DOHH2 (cell line): ENCODE measurements around the gene CYP46A1.

Experiments
- H3F3A ChIP-seq: fragments of 200-600 bp; sonication (generic), shearing (Covaris generic); 2 replicates; pipeline ENCODE4 v1.6.0; 2016; ENCODE audit warnings: antibody characterized with exemption, mild to moderate bottlenecking; ENCODE audit not compliant: control insufficient read depth, insufficient read depth
- H3K27ac ChIP-seq: fragments of 200-600 bp; sonication (generic); 2 replicates; pipeline ENCODE4 v1.5.1; 2014; ENCODE audit warnings: low read depth, mild to moderate bottlenecking, low read length, moderate library complexity
- H3K27me3 ChIP-seq: fragments of 200-600 bp; sonication (generic); 2 replicates; pipeline ENCODE4 v1.6.1; 2014; ENCODE audit warnings: mild to moderate bottlenecking, low read length, mixed read lengths; ENCODE audit not compliant: control insufficient read depth
- H3K36me3 ChIP-seq: fragments of 200-600 bp; sonication (generic); 2 replicates; pipeline ENCODE4 v1.6.1; 2014; ENCODE audit warnings: mild to moderate bottlenecking, low read length, moderate library complexity, mixed read lengths; ENCODE audit not compliant: control insufficient read depth
- H3K4me1 ChIP-seq: fragments of 200-600 bp; sonication (generic); 2 replicates; pipeline ENCODE4 v1.6.1; 2014; ENCODE audit warnings: mild to moderate bottlenecking, low read length, mixed read lengths; ENCODE audit not compliant: control insufficient read depth
- H3K4me2 ChIP-seq: fragments of 200-600 bp; sonication (generic); 2 replicates; pipeline ENCODE4 v1.6.0; 2014; ENCODE audit warnings: mild to moderate bottlenecking, low read length, moderate library complexity
- H3K4me3 ChIP-seq: fragments of 200-600 bp; sonication (generic); 2 replicates; pipeline ENCODE4 v1.5.1; 2014; ENCODE audit warnings: mild to moderate bottlenecking, low read length, mixed read lengths
- H3K79me2 ChIP-seq: fragments of 200-600 bp; sonication (generic); 2 replicates; pipeline ENCODE4 v1.6.1; 2014; ENCODE audit warnings: mild to moderate bottlenecking, low read length, mixed read lengths; ENCODE audit not compliant: control insufficient read depth
- H3K9me2 ChIP-seq: fragments of 200-600 bp; sonication (generic); replicated peaks from 2 replicates; pipeline ENCODE4 v1.6.1; 2014; ENCODE audit warnings: mild to moderate bottlenecking, low read length, mixed read lengths; ENCODE audit not compliant: control insufficient read depth
- H3K9me3 ChIP-seq: fragments of 200-600 bp; sonication (generic); 2 replicates; pipeline ENCODE4 v1.6.1; 2014; ENCODE audit warnings: antibody characterized with exemption, low read length, mixed read lengths; ENCODE audit not compliant: control insufficient read depth, insufficient read depth
- H4K20me1 ChIP-seq: fragments of 200-600 bp; sonication (generic); 2 replicates; pipeline ENCODE4 v1.6.0; 2014; ENCODE audit warnings: low read depth, mild to moderate bottlenecking, antibody characterized with exemption, low read length, moderate library complexity; ENCODE audit not compliant: control insufficient read depth, insufficient read depth
- EZH2phosphoT487 ChIP-seq: fragments of 200-600 bp; sonication (generic); IDR thresholded peaks from 2 replicates; pipeline ENCODE4 v1.6.1; 2017; ENCODE audit warnings: borderline replicate concordance, mild to moderate bottlenecking, antibody characterized with exemption, low read length, moderate library complexity, mixed read lengths
- TF ChIP-seq, protein P1 (sequence below): fragments of 200-600 bp; sonication (generic); IDR thresholded peaks from one replicate; pipeline ENCODE4 v1.5.1; 2014; ENCODE audit warnings: antibody characterized with exemption, mild to moderate bottlenecking, low read depth, low read length; ENCODE audit not compliant: poor library complexity, severe bottlenecking

CYP46A1 gene

DNA sequence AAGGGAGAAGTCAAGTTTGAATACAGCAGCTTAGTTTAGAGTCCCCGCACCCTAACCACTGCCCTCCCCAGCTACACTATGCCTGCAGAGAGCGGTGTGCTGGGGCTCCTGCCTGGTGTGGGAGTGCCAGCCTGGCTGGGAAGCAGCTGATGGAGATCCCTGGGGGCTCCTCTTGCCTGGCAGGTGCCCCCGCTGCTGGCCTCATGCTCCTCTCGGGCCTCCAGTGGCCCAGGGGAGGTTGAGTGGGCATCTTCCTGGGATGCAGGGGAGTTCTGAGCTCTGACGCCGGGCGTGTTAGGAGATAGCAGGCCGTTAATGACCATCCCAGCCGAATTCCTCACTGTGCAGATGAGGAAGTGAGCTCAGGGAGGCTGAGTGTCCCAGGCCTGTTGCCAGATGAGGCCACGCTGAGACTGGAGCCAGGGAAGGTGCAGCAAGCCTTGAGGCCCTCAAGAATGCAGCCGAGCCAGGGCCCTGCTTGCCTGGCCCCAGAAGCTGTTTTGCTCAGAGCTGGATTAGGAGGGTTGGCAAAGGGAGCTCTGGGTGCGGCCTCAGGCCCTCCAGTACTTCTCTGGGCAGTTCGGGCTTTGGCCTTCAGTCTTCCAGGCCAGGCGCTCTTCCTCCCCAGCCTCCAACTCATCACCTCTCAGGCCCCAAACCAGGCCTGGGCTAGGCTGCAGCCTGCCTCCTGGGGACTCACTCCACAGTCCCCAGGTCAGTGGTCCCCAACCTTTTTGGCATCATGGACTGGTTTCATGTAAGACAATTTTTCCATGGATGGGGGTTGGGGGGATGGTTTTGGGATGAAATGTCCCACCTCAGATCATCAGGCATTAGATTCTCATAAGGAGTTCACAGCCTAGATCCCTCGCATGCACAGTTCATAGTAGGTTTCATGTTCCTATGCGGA, 6.6 kb upstream of the CYP46A1 start:
- H3K27ac ChIP-seq = no peak overlapping the region
- TF ChIP-seq EZH2phosphoT487 = no peak
- TF ChIP-seq, protein P1, sequence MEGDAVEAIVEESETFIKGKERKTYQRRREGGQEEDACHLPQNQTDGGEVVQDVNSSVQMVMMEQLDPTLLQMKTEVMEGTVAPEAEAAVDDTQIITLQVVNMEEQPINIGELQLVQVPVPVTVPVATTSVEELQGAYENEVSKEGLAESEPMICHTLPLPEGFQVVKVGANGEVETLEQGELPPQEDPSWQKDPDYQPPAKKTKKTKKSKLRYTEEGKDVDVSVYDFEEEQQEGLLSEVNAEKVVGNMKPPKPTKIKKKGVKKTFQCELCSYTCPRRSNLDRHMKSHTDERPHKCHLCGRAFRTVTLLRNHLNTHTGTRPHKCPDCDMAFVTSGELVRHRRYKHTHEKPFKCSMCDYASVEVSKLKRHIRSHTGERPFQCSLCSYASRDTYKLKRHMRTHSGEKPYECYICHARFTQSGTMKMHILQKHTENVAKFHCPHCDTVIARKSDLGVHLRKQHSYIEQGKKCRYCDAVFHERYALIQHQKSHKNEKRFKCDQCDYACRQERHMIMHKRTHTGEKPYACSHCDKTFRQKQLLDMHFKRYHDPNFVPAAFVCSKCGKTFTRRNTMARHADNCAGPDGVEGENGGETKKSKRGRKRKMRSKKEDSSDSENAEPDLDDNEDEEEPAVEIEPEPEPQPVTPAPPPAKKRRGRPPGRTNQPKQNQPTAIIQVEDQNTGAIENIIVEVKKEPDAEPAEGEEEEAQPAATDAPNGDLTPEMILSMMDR = no peak
- no peaks in the 10 kb centered on the region for H3K9me2 ChIP-seq
- peaks cover 5% of the 10 kb centered on the region for H3K4me1 ChIP-seq
- no peaks in the 10 kb centered on the region for H3F3A ChIP-seq
- H3K4me3 ChIP-seq = no peak overlapping the region
- H3K27me3 ChIP-seq = no peaks in the 10 kb centered on the region
- H3K79me2 ChIP-seq = no peaks in the 10 kb centered on the region
- peaks cover 9% of the 10 kb centered on the region; the same call in 1 of the 2 replicates for H3K9me3 ChIP-seq
- H3K36me3 ChIP-seq = no peaks in the 10 kb centered on the region
- no peaks in the 10 kb centered on the region for H4K20me1 ChIP-seq
- no peak overlapping the region for H3K4me2 ChIP-seq

DNA sequence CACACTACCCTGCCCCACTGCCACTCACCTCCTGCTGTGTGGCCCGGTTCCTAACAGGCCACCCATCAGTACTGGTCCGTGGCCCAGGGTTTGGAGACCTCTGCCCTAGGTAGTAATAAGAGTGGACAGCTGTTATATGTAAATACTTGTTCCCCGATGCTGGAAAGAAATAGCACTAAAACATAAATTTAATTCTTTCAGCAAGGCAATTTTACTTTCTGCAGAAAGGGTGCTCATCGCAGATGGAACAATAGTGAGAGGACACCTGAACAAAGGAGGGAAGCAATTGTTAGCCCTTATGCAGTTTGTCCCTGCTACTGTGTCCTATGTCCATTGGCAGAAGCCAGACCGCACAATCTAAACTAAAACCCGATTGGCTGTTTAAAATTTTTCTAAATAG, 5.9 kb upstream of the CYP46A1 start:
- TF ChIP-seq EZH2phosphoT487 = no peak
- TF ChIP-seq, protein P1 = no peak
- no peaks in the 10 kb centered on the region for H3K9me2 ChIP-seq
- H3K36me3 ChIP-seq = no peaks in the 10 kb centered on the region
- no peaks in the 10 kb centered on the region for H3K27me3 ChIP-seq
- no peak overlapping the region for H3K4me3 ChIP-seq
- H3K4me1 ChIP-seq = peaks cover 7% of the 10 kb centered on the region
- H3K9me3 ChIP-seq = peaks cover 9% of the 10 kb centered on the region; the same call in 1 of the 2 replicates
- H4K20me1 ChIP-seq = no peaks in the 10 kb centered on the region
- H3K79me2 ChIP-seq = no peaks in the 10 kb centered on the region
- H3F3A ChIP-seq = no peaks in the 10 kb centered on the region
- H3K27ac ChIP-seq = no peak overlapping the region
- no peak overlapping the region for H3K4me2 ChIP-seq

DNA sequence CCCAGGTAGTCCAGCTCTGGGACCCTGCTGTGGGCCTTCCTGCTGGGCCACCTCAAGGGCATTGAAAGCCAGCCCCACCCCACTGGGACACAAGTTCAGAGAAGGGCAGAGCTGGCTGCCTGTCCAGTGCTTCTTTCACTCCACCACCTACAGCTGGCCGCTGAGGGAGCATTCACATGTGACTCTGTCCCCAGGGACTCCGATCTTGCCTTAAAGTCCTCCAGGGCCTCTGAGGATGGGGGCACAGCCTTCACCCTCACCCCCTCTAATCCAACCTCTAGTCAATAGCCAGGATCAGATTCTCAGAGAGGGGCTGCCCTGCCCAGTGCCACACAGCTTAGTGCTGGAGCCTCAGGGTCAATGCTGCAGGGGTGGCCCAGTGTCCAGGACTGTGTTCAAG, 5.0 kb upstream of the CYP46A1 start:
- H3K4me3 ChIP-seq = no peak overlapping the region
- no peaks in the 10 kb centered on the region for H3K79me2 ChIP-seq
- H4K20me1 ChIP-seq = no peaks in the 10 kb centered on the region
- H3K9me2 ChIP-seq = no peaks in the 10 kb centered on the region
- no peaks in the 10 kb centered on the region for H3F3A ChIP-seq
- H3K9me3 ChIP-seq = peaks cover 9% of the 10 kb centered on the region; the same call in 1 of the 2 replicates
- H3K27me3 ChIP-seq = no peaks in the 10 kb centered on the region
- H3K36me3 ChIP-seq = no peaks in the 10 kb centered on the region
- H3K4me2 ChIP-seq = no peak overlapping the region
- H3K27ac ChIP-seq = no peak overlapping the region
- peaks cover 7% of the 10 kb centered on the region for H3K4me1 ChIP-seq
- no peak for TF ChIP-seq EZH2phosphoT487
- TF ChIP-seq, protein P1 = no peak
